ENCODE data around the gene IFRD1.
"Not testable (repeated sequence)": the region's sequence is repeated elsewhere in the genome, so short reads cannot be mapped to it uniquely, and the experiment has no call there.

The IFRD1 gene

GRCh38 chr7:112488264-112488552 is 37.9 kb downstream of the IFRD1 start:
- no peak for DNase-seq

- DNase-seq = no peak
These were observed 41.9 kb downstream of the IFRD1 start for GRCh38 chr7:112492186-112492585.

- DNase-seq = no peak
These were observed 44.4 kb downstream of the IFRD1 start for GRCh38 chr7:112494656-112495055.

GRCh38 chr7:112495156-112495788 is 45.0 kb downstream of the IFRD1 start:
- DNase-seq = no peak

- DNase-seq = peak; percentile 57
These were observed 45.7 kb downstream of the IFRD1 start for GRCh38 chr7:112495810-112496462.

- no peak for DNase-seq
These were observed 47.2 kb downstream of the IFRD1 start for GRCh38 chr7:112497481-112497880.

- no peak for DNase-seq
These were observed 50.4 kb downstream of the IFRD1 start for GRCh38 chr7:112500619-112501018.

- no peak for DNase-seq
These were observed 51.7 kb downstream of the IFRD1 start for GRCh38 chr7:112501801-112502503.

GRCh38 chr7:112502700-112503099 is 52.4 kb downstream of the IFRD1 start:
- DNase-seq = no peak

GRCh38 chr7:112503361-112503972 is 53.2 kb downstream of the IFRD1 start:
- no peak for DNase-seq

- no peak for DNase-seq
These were observed 53.9 kb downstream of the IFRD1 start for GRCh38 chr7:112504093-112504695.

- DNase-seq = no peak
These were observed 55.2 kb downstream of the IFRD1 start for GRCh38 chr7:112505495-112505894.

- DNase-seq = no peak
These were observed 58.1 kb downstream of the IFRD1 start for GRCh38 chr7:112508404-112508803.

GRCh38 chr7:112509402-112509801 is 59.1 kb downstream of the IFRD1 start:
- no peak for DNase-seq

GRCh38 chr7:112510001-112510742 is 59.9 kb downstream of the IFRD1 start:
- no peak for DNase-seq

GRCh38 chr7:112510743-112511110 is 60.5 kb downstream of the IFRD1 start:
- no peak for DNase-seq

GRCh38 chr7:112511451-112512202 is 61.4 kb downstream of the IFRD1 start:
- DNase-seq = peak; percentile 41

GRCh38 chr7:112512451-112513210 is 62.4 kb downstream of the IFRD1 start:
- no peak for DNase-seq

- no peak for DNase-seq
These were observed 65.7 kb downstream of the IFRD1 start for GRCh38 chr7:112515989-112516388.

- not testable (repeated sequence) for DNase-seq
These were observed 66.2 kb downstream of the IFRD1 start for GRCh38 chr7:112516418-112516817.

GRCh38 chr7:112517487-112517886 is 67.2 kb downstream of the IFRD1 start:
- DNase-seq = no peak

Measured in femur (tissue), 1 donor.